ENCODE data around the gene IRS2. TPM values are rescaled to one million over a fixed set of nuclear protein-coding genes. Genes with fewer than 3 reads are reported as not detected.
"Not testable (repeated sequence)": the region's sequence is repeated elsewhere in the genome, so short reads cannot be mapped to it uniquely, and the experiment has no call there.

IRS2 gene
- total RNA-seq, result 6.5 TPM
- 11.3 TPM for polyA plus RNA-seq

GRCh38 chr13:109786457-109787134 lies at the start of gene IRS2:
Gene IRS2 (minus strand): TSS chr13:109786583. CDS start chr13:109786053, 530 bp downstream.
- peak; percentile 69 for DNase-seq (ENCODE audit: extremely low spot score)
- no peaks in the 10 kb centered on the region for H3K4me1 ChIP-seq (ENCODE audit: insufficient read depth)

GRCh38 chr13:109834973-109835720 lies 48.8 kb upstream of the IRS2 start:
- no peak overlapping the region for H3K27ac ChIP-seq (ENCODE audit: low read depth)
- DNase-seq (ENCODE audit: extremely low spot score), result no peak
- no peak overlapping the region for H3K4me3 ChIP-seq (ENCODE audit: low read depth, low read length)
- WGBS, result 81% methylated on average over 16 of the region's 16 CpGs
- H3K36me3 ChIP-seq (ENCODE audit: insufficient read depth), result no peaks in the 10 kb centered on the region
- no peaks in the 10 kb centered on the region for H3K4me1 ChIP-seq (ENCODE audit: insufficient read depth)

More at GRCh38 chr13:109786457-109787134, at the start of gene IRS2:
- under 1% methylated on average over 98 of the region's 98 CpGs for WGBS
- peak within 1 kb of the TSS; percentile 78 for H3K27ac ChIP-seq (ENCODE audit: low read depth)
- peak within 1 kb of the TSS; percentile 90 for H3K4me3 ChIP-seq (ENCODE audit: low read depth, low read length)
- peaks cover 4% of the 10 kb centered on the region for H3K36me3 ChIP-seq (ENCODE audit: insufficient read depth)

GRCh38 chr13:109833940-109834339 lies 47.6 kb upstream of the IRS2 start:
- Histone ChIP-seq H3K36me3 (ENCODE audit: insufficient read depth) (no peaks in the 10 kb centered on the region), H3K4me1 (ENCODE audit: insufficient read depth) (no peaks in the 10 kb centered on the region), H3K4me3 (ENCODE audit: low read depth, low read length) (no peak overlapping the region), H3K27ac (ENCODE audit: low read depth) (no peak overlapping the region)
- no peak for DNase-seq (ENCODE audit: extremely low spot score)
- WGBS, result 92% methylated on average over 5 of the region's 5 CpGs

GRCh38 chr13:109833071-109833470 lies 46.7 kb upstream of the IRS2 start:
- no peak overlapping the region for H3K4me3 ChIP-seq (ENCODE audit: low read depth, low read length)
- H3K36me3 ChIP-seq (ENCODE audit: insufficient read depth), result no peaks in the 10 kb centered on the region
- H3K27ac ChIP-seq (ENCODE audit: low read depth), result no peak overlapping the region
- DNase-seq (ENCODE audit: extremely low spot score), result no peak
- no peaks in the 10 kb centered on the region for H3K4me1 ChIP-seq (ENCODE audit: insufficient read depth)
- 90% methylated on average over 5 of the region's 5 CpGs for WGBS

GRCh38 chr13:109828591-109829316 lies 42.4 kb upstream of the IRS2 start:
- WGBS, result 91% methylated on average over 11 of the region's 11 CpGs
- not testable (repeated sequence) for H3K4me3 ChIP-seq (ENCODE audit: low read depth, low read length); DNase-seq (ENCODE audit: extremely low spot score); H3K36me3 ChIP-seq (ENCODE audit: insufficient read depth); H3K4me1 ChIP-seq (ENCODE audit: insufficient read depth); H3K27ac ChIP-seq (ENCODE audit: low read depth)

- DNase-seq (ENCODE audit: extremely low spot score); H3K36me3 ChIP-seq (ENCODE audit: insufficient read depth); H3K4me3 ChIP-seq (ENCODE audit: low read depth, low read length); H3K27ac ChIP-seq (ENCODE audit: low read depth); H3K4me1 ChIP-seq (ENCODE audit: insufficient read depth): not testable (repeated sequence)
- WGBS, result 95% methylated on average over 6 of the region's 6 CpGs
Measured at GRCh38 chr13:109823201-109823600, 36.8 kb upstream of the IRS2 start.

- no peak for DNase-seq (ENCODE audit: extremely low spot score)
- no peak overlapping the region for H3K4me3 ChIP-seq (ENCODE audit: low read depth, low read length)
- H3K4me1 ChIP-seq (ENCODE audit: insufficient read depth), result no peaks in the 10 kb centered on the region
- H3K27ac ChIP-seq (ENCODE audit: low read depth), result no peak overlapping the region
- WGBS, result 45% methylated on average over 3 of the region's 3 CpGs
- H3K36me3 ChIP-seq (ENCODE audit: insufficient read depth), result no peaks in the 10 kb centered on the region
Measured at GRCh38 chr13:109821103-109821502, 34.7 kb upstream of the IRS2 start.

- Histone ChIP-seq H3K27ac (ENCODE audit: low read depth) (no peak overlapping the region), H3K4me3 (ENCODE audit: low read depth, low read length) (no peak overlapping the region), H3K4me1 (ENCODE audit: insufficient read depth) (no peaks in the 10 kb centered on the region), H3K36me3 (ENCODE audit: insufficient read depth) (no peaks in the 10 kb centered on the region)
- 77% methylated on average over 6 of the region's 6 CpGs for WGBS
- DNase-seq (ENCODE audit: extremely low spot score), result no peak
Measured at GRCh38 chr13:109819874-109820273, 33.5 kb upstream of the IRS2 start.

GRCh38 chr13:109818886-109819285 lies 32.5 kb upstream of the IRS2 start:
- Histone ChIP-seq H3K4me3 (ENCODE audit: low read depth, low read length) (no peak overlapping the region), H3K27ac (ENCODE audit: low read depth) (no peak overlapping the region), H3K36me3 (ENCODE audit: insufficient read depth) (no peaks in the 10 kb centered on the region), H3K4me1 (ENCODE audit: insufficient read depth) (no peaks in the 10 kb centered on the region)
- no peak for DNase-seq (ENCODE audit: extremely low spot score)
- WGBS, result 78% methylated on average over 5 of the region's 5 CpGs

GRCh38 chr13:109817591-109818535 lies 31.5 kb upstream of the IRS2 start:
- WGBS, result 53% methylated on average over 9 of the region's 9 CpGs

GRCh38 chr13:109816808-109817203 lies 30.4 kb upstream of the IRS2 start:
- H3K4me1 ChIP-seq (ENCODE audit: insufficient read depth), result no peaks in the 10 kb centered on the region
- 87% methylated on average over 4 of the region's 4 CpGs for WGBS
- H3K4me3 ChIP-seq (ENCODE audit: low read depth, low read length), result no peak overlapping the region
- no peak for DNase-seq (ENCODE audit: extremely low spot score)
- H3K36me3 ChIP-seq (ENCODE audit: insufficient read depth), result no peaks in the 10 kb centered on the region
- H3K27ac ChIP-seq (ENCODE audit: low read depth), result no peak overlapping the region

More at GRCh38 chr13:109817591-109818535, 31.5 kb upstream of the IRS2 start:
- H3K4me1 ChIP-seq (ENCODE audit: insufficient read depth), result no peaks in the 10 kb centered on the region
- no peak for DNase-seq (ENCODE audit: extremely low spot score)
- no peak overlapping the region for H3K27ac ChIP-seq (ENCODE audit: low read depth)
- H3K36me3 ChIP-seq (ENCODE audit: insufficient read depth), result no peaks in the 10 kb centered on the region
- H3K4me3 ChIP-seq (ENCODE audit: low read depth, low read length), result no peak overlapping the region

GRCh38 chr13:109816112-109816807 lies 29.9 kb upstream of the IRS2 start:
- H3K36me3 ChIP-seq (ENCODE audit: insufficient read depth), result no peaks in the 10 kb centered on the region
- H3K4me3 ChIP-seq (ENCODE audit: low read depth, low read length), result no peak overlapping the region
- H3K4me1 ChIP-seq (ENCODE audit: insufficient read depth), result no peaks in the 10 kb centered on the region
- no peak overlapping the region for H3K27ac ChIP-seq (ENCODE audit: low read depth)
- 64% methylated on average over 5 of the region's 5 CpGs for WGBS
- no peak for DNase-seq (ENCODE audit: extremely low spot score)
